ENCODE measurements around the gene MLN.
"Not testable (repeated sequence)": the region's sequence is repeated elsewhere in the genome, so short reads cannot be mapped to it uniquely, and the experiment has no call there.

The MLN gene

DNA sequence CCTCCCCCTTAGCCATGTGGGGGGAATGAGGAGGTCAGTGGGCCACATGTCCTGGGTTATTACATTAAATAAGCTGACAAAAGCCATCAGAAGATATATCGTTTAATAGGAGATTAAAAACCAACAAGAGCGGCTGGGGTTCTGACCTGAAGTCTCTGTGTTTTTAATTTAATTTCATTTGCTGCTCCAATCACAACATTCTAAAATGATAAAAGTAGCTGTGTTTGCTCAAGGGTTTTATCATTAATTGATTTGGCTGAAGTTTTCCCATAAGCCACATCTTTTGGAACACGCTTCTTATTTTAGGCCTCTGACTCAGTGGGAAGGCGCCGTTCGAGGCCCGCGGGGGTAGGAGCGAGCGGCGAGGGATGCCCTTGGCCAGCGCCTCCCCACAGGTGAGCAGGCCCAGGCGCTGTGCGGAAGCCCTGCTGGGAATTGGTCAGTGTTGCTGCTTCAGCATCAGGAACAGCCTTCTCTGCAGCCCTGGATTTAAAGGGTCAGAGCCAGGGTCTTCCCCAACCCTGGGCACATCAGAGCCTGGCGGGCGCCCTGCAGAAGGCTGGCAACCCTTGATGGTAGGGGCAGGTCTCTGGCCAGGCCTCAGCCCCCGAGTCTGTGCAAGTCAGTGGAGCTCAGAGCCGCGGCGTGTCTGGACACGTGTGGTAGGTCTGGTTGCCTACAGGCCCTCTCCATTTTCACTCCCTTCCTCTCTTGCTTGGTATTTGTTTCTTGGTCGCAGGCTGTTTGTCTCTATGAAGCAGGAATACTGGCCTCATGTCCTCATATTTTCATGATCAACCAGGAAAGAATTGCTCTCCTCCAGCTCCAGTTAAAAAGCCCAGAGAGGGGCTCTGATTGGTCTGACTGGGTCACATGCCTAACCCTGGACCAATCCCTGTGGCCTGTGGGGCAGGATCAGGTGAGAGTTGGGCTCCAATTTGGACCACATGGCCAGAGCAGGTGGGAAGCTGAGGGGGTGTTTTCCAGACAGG, 30.9 kb upstream of the MLN start:
- DNase-seq (ENCODE audit: low read depth): no peak

DNA sequence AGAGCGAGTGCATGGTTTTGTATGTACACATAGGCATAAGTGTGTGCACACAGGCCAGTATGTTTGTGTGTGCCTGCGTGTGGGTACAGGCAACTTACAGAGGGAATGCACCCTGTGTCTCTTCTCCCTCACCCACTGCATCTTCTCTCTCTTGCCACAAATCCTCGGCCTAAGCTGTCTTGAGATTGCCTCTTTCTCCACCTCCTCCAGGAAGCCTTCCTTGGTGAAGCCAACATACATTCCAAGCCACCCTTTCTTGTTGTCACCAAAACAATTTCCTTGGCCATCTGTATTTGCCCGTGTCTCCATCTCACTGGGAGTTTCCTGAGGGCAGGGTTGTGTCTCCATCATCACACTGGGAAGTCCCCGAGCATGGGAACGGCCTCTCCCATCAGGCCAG, 29.8 kb upstream of the MLN start:
- DNase-seq (ENCODE audit: low read depth): no peak

DNA sequence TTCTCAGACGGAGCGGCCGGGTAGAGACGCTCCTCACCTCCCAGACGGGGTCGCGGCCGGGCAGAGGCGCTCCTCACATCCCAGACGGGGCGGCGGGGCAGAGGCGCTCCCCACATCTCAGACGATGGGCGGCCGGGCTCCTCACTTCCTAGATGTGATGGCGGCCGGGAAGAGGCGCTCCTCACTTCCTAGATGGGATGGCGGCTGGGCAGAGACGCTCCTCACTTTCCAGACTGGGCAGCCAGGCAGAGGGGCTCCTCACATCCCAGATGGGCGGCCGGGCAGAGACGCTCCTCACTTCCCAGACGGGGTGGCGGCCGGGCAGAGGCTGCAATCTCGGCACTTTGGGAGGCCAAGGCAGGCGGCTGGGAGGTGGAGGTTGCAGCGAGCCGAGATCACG, 29.0 kb upstream of the MLN start:
- not testable (repeated sequence) for DNase-seq (ENCODE audit: low read depth)

DNA sequence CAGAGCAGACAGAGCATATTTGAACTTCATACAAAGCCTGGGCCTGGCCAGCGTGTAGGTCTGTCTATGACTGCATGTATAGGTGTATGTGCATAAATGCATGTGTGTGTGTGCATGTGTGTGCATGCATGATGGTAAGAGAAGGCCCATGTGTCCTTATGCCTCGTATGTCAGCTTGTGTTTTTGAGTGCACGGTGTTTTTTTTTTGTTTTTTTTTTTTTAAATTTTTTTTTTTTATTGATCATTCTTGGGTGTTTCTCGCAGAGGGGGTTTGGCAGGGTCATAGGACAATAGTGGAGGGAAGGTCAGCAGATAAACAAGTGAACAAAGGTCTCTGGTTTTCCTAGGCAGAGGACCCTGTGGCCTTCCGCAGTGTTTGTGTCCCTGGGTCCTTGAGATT, 27.9 kb upstream of the MLN start:
- DNase-seq (ENCODE audit: low read depth): not testable (repeated sequence)

DNA sequence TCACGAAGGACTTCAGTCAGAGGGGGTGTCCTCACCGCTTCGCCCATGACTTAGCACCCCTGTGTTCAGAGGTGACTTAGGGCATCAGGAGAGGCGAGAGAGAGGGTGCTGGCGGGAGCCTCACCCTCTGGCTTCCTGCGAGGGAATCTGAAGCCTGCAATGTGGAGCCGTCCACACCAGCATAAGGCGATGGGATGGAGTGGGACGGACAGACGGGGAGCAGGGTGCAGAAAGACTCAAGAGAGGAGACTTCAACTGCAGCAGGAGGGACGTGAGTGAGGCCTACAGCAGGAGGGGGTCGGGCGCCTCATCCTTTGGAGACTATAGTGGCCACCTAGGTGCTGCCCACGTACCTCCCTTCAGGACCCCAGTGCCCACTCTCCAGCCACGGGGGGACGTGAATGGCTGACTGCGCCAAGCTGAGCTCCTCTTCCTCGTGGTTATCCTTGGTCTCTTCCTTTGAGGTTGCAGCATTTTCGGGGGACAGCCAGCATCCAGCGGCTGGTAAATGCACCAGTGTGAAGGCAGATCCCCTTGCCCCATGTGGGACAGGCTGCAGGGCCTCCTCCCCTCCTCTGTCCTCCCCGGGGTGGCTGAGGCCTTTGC, 26.9 kb upstream of the MLN start:
- no peak for DNase-seq (ENCODE audit: low read depth)

DNA sequence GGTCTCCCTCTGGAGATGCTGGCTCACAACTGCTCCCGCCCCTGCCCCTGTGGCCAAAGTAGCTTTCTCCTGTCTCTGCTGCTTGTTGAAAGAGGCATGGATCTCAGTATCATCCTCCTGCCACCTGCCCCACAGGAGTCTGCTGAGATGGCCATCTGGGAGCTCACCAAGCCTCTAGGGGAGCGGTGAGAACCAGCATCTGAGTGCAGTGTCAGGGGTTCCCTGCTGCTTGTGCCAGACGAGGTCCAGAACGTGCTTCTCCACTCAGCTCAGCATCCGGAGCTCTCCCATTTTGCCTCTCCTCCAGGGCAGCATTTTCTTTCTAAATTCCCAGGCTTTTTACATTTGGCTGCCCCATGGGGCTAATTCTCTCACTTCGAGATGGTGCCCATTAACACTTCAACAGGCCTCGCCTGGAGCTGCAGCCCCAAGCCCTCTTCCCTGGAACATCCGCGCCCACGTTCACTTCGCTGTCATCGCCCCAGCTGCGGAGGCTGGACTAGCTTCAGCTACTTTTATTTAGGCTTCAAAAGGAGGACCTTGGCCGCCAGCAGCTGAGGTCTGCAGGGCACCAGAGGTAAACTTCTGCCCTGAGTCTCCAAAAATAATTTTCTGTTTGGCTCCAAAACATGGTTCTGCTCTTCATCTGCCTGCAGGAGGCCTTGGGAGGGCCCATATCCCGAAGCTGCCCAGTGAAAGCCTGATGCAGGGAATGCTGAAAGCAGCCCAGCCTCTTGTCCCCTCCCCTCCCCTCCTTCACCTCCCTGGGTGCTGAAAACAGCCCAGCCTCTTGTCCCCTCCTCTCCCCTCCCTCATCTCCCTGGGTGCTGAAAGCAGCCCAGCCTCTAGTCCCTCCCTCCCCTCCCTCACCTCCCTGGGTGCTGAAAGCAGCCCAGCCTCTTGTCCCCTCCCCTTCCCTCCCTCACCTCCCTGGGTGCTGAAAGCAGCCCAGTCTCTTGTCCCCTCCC, 25.2 kb upstream of the MLN start:
- no peak for DNase-seq (ENCODE audit: low read depth)

DNA sequence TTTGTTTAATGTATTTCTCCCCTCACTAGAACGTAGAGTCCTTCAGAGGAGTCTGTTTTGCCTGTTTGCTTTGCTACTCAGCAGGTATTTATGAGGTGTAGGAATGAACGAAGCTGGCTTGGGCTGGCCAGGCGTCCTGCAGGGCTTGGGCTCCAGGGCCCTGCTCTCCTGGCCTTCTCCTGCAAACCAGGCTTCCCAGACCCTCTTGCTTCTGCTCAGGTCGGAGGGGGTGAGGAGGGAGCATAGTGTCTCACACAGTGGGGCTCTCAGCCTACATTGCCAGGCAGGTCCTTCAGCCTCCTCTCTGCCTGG, 24.6 kb upstream of the MLN start:
- DNase-seq (ENCODE audit: low read depth): no peak

DNA sequence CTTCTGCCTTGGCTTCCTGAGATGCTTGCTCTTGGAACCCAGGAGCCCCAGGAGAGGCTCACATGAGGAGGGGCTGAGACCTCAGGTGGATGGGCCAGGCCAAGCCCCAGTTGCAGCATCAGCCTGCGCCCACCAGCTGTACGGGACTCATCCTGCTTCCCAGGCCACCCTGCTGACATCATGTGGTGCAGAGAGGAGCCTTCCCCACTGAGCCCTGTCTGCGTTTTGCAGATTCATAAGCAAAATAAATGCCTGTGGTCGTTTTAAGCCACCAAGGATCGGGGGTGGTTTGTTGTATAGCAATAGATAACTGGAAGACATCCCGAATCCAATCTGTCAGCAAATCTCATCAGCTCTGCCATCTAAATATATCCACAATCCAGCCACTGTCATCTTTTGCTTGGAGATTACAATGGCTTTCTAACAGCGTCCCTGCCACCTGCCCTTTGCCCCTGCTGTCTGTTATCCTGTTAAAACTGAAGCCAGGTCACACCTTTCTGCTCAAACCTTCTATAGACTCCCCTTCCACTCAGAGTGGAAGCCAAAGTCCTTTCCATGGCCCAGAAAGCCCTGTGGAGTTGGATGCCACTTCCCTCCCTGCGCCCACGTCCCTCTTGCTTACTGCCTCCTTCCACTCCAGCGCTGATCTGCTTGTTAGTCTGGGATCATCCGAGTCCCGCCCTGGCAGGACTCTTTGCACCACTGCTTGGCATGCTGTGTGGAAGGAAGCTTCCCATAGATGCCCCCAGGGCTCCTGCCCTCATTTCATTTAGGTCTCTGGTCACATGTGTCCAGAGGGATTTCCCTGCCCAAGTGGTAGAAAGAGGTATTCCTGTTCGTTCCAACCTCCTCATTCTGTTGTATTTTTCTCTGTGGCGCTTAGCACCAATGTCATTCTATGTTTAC, 24.0 kb upstream of the MLN start:
- DNase-seq (ENCODE audit: low read depth): no peak

DNA sequence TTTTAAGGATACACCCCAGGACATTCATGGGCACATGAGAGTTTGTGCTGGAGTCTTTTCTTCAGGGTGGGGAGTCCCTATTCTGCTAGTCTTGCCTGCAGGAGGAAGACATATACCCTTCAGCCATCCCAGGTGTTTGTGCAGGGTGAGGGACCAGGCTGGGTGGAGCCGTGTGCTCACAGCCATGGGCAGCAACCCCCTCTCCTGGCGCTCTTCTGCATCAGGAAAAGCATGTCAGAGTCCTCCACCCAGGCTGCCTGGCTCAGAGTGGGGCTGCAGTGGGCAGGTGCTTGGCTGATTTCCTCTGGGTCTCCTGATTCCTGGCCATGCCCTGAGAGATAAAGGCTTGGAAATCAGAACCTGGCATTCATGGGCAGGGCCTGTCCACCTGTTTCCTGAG, 22.7 kb upstream of the MLN start:
- DNase-seq (ENCODE audit: low read depth): no peak

DNA sequence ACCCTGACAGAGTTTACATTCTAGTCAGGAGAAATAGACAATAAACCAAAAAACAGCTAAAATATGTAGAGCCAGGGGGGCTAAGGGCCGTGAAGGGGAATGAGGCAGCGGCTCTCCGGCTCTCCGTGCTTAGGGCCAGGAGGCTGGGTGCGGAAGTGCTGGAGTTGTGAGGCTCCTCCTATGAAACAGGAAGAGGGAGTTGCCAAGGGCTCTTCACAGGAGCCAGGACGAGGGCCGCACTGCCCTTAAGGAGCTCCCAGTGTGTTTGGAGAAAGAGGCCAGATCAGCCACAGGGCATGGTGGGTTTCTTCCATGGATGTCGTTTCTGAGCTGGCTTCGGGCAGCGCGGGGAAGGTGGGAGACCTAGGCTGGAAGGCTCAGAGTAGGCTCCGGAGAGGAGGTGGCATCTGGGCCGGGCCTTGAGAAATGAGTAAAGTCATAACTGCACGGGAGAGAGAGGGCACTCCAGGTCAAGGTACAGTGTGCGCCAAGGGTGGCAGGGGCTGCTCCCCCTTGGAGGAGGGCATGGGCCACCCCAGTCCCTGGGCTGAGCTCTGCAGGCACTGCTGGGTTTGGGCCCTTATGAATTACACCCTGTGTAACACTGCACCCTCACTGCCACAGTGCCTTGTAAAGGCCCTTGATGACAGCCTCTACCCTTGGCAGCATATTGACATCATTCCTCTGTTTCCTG, 20.8 kb upstream of the MLN start:
- no peak for DNase-seq (ENCODE audit: low read depth)

DNA sequence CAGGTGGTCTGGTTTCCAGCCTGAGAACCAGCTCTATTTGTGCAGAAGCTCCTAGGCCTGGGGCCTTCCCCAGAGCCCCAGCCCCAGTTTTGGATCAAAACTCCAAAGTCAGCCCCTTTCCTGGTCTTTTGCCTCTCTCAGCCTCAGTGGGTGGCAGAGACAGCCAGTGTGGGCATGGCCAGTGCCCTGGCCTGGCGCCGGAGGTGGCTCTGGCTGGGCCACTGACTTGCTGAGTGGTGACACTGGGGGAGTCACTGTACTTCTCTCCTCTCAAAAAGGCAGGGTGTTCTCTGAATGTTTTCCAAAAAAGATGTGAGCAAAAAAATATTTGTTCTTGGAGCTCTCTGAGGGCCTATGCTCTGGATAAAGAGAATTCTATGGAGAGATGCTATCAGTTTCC, 20.0 kb upstream of the MLN start:
- DNase-seq (ENCODE audit: low read depth): no peak

DNA sequence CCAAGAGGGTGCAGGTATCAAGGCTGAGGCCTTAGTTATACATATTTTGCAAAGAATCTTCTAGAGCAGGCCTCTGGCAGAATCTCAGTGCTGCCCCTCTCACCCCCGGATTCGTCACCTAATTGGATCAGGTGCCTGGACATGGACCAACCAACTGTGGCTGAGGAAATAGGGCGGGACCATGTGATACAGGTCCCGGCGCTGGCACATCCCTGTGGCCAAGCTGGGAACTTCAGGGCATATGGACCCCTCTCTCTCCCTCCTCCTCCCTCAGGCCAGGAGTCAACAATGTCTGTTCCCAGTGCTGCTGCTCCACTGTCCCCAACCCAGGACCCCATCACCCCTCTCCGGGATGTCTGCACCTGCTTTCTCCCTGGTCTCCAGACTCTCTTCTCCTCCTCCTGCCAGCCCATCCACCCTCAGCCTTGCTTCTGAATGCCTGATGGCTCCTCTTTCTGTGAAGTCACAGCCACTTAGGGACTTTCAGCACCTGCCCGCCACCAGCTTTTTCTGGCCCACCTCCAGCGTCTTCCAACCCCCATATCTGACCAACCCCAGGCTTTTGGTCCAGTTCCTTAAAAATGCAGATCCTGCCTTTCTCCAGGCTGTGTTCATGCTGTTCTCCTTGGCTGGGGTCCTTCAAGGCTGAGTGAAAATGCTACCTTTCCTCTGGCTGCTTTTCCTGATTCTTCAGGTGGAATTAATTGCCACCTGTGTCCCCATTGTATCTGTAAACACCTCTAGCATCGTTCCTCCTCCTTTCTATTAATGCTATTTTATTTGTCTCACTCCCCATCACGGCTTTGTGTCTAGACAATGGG, 19.0 kb upstream of the MLN start:
- no peak for DNase-seq (ENCODE audit: low read depth)

DNA sequence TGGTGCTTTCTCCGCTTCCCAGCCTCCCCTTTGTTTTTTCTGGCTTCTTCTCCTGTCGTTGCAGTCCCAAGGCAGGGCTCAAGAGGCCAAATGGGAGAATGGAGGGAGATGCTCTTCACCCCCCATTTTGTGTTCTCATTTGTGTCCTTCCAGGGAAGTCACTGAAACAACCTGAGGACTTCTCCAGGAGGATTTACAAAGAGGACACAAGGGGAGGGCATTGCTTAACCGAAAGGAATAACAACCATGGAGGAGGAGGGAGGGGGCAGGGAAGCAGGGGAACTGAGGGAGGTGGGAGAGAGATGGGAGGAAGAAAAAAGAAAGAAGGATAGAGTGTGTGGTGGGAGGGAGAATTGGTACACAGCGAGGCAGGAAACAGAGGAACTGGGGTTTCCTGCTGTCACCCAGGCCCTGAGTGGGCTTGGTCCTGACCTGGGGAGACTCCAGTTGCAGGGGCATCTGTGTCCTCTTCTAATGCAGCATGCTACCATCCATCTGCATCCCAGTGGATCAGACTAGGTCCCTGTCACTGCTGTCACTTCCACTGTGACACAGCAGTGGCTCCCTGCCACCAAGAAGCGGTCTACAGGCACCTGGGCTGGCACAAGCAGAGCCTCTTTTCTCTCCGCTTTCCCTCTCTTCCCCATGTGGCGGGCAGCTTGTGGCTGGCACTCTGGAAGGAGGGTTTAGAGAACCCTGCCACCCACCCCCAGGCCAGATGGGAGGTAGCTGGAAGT, 17.1 kb upstream of the MLN start:
- no peak for DNase-seq (ENCODE audit: low read depth)

DNA sequence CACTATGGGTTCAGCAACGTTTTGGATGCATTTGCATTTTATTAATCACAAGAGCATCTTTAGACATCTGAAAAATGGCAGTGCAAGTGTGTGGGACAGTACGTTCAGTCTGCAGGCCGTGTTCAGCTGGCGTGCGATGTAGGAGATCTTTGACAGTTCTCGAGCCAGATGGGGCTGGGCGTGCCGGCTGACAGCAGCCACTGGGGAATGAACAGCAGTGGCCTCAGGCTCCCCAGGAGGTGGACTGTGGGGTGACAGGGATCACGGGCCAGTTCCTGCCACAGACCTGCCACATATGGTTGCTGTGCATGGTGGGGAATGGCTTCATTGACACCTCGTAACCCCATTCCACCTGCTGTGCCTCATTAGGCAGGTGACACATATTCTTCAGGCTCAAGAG, 16.4 kb upstream of the MLN start:
- no peak for DNase-seq (ENCODE audit: low read depth)

DNA sequence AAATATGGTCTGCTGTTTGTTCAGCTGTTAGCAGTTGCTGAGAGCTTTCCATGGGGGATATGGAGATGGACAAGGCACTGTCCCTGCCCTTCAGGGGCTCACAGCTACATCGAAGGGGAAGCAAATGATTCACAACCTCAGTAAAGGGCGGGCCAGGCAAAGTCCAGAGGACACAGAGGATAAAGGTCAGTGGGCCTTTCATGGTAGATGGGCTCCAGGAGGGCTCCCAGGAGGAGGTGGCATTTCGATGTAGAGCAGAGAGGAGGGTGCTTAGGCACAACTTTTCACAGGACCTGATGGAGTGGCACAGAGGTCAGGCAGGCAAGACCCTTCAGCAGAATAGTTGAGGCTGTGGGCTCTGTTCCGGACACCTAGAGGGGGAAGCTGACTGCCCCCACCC, 15.2 kb upstream of the MLN start:
- DNase-seq (ENCODE audit: low read depth): no peak

DNA sequence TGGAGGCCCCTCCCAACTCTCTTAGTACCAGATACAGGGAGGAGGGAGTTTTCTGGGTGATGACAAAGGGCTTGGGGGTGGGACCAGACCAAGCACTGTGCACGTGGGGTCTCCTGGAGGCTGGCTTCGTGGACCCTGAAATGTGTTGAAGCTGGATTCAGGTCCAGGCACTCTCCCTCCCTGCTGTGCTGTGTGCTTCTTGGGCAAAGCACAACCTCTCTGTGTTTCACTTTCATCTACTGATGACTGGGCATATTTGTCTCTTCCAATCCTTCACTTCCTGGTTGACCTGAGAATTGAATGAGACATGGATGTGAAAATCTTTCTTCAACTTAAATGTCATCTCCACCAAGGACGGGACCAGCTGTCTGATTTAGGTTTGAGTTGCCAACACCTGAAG, 14.5 kb upstream of the MLN start:
- no peak for DNase-seq (ENCODE audit: low read depth)

DNA sequence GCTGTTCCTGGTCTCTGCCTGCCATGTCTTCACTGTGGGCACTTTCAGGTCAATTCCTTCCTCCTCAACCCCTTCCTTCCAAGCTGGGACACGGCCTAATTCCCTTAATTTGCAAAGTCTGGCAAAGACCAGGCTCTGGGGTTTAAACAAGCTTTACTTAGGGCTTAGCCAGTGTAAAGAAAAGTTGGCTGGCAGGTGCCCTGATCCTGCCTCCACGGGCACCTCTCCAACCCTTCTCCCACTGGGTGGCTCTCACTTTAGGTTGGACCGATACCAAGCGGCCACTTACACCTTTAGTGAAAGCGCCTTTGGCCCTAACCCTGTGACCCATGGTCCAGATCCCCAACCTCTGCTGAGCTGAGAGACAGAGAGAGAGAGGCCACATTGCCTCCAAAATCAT, 13.7 kb upstream of the MLN start:
- DNase-seq (ENCODE audit: low read depth): no peak

DNA sequence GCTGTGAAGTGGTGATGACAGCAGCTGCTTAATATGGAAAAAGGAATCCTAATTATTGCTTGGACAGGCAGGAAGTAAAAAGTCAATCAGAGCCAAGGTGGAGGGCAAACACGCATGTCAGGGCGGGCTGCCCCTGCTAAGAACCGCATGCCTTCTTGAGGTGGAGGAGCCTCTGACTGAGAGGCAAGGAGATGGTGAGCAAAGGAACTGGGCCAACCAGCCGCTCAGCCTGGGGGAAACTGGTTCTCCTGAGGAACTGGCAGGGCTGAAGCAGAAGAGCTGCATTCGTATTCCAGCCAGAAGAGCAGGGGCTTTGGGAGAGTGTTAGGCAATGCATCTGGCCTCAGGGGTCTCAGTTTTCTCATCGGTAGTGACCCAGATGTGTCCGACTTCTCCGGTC, 13.1 kb upstream of the MLN start:
- no peak for DNase-seq (ENCODE audit: low read depth)

DNA sequence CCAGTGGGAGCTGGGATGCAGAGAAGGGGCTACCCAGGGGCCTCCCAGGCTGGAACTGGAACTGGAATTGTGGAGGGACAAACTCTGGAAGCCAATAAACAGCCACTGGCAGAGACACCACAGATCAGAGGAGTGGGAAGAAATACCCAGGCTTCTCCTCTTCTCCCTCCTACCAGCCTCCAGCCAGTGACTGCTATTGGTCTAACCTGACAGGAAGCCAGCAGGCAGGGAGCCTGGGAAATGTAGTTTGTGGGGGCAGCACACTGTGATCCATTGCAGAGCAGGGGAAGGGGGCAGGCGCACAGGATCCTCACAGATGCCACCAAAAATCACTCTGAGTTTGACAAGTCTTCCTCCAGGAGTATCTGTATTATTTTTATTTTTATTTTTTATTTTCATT, 12.1 kb upstream of the MLN start:
- DNase-seq (ENCODE audit: low read depth): no peak

All from activated T-cell treated with anti-CD3 and anti-CD28 coated beads for 1 hour (primary cell).